Keratinocyte (primary cell): ENCODE results near the gene PPP2R5E.

ENCODE experiments used
- EZH2 ChIP-seq: IDR thresholded peaks from one replicate; pipeline ENCODE4 v1.6.1; 2012; ENCODE audit warnings: inconsistent platforms, mild to moderate bottlenecking, low read length, moderate library complexity
- TF ChIP-seq, protein P1 (sequence below), 3 experiments: IDR thresholded peaks in 1 of 3; conservative IDR thresholded peaks in 1 of 3; optimal IDR thresholded peaks in 1 of 3; 2 replicates in 2 of 3; 3 replicates in 1 of 3; pipeline versions ENCODE3 to v1.5.1; 2011; ENCODE audit warnings: low read length in 3 of 3, mild to moderate bottlenecking in 3 of 3, moderate library complexity in 2 of 3, control low read depth in 1 of 3, inconsistent platforms in 1 of 3; ENCODE audit not compliant: insufficient read depth in 2 of 3; ENCODE audit errors: extremely low read depth in 1 of 3

GRCh38 chr14:63465347-63465746 lies 77.8 kb downstream of the PPP2R5E start:
- TF ChIP-seq, protein P1, sequence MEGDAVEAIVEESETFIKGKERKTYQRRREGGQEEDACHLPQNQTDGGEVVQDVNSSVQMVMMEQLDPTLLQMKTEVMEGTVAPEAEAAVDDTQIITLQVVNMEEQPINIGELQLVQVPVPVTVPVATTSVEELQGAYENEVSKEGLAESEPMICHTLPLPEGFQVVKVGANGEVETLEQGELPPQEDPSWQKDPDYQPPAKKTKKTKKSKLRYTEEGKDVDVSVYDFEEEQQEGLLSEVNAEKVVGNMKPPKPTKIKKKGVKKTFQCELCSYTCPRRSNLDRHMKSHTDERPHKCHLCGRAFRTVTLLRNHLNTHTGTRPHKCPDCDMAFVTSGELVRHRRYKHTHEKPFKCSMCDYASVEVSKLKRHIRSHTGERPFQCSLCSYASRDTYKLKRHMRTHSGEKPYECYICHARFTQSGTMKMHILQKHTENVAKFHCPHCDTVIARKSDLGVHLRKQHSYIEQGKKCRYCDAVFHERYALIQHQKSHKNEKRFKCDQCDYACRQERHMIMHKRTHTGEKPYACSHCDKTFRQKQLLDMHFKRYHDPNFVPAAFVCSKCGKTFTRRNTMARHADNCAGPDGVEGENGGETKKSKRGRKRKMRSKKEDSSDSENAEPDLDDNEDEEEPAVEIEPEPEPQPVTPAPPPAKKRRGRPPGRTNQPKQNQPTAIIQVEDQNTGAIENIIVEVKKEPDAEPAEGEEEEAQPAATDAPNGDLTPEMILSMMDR (optimal IDR thresholded peaks at IDR 0.05 in 1 of 3, IDR thresholded peaks at IDR 0.05 in 1 of 3, conservative IDR thresholded peaks at IDR 0.05 in 1 of 3; ENCODE audit: extremely low read depth in 1 of 3, insufficient read depth in 2 of 3, low read length in 3 of 3): no peak
- TF ChIP-seq EZH2: no peak
